ENCODE measurements around the gene PDGFC. TPM values are rescaled to one million over a fixed set of nuclear protein-coding genes. Genes with fewer than 3 reads are reported as not detected.

Gene PDGFC
- total RNA-seq, 1 donor from 2014 or later = 82.5 TPM

DNA sequence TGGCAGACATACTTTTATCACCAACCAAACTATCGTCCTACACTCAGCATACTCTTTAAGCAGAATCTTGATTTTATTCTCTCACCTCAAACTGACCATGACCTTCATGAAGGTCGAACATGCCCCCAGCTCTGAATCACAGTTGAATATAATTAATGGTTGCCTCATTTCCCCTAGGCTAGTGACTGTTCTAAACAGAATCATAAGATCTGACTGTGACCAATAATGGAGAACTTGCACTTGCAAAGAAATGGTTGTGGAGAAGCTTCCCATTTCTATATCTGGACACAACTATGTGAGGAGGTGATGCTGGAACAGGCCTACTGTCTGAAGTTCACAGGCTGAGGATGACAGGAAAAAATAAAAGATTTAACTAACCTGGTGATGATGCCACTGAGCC, 85.1 kb downstream of the PDGFC start:
- DNase-seq (ENCODE audit: low read depth) = no peak
- Histone ChIP-seq H3K36me3 (ENCODE audit: control insufficient read depth, insufficient read depth, low read length) (no peaks in the 10 kb centered on the region), H3K27me3 (ENCODE audit: control insufficient read depth, insufficient read depth, low read length) (no peaks in the 10 kb centered on the region), H3K4me3 (ENCODE audit: low read depth, low read length) (no peak overlapping the region)
- TF ChIP-seq, protein P1, sequence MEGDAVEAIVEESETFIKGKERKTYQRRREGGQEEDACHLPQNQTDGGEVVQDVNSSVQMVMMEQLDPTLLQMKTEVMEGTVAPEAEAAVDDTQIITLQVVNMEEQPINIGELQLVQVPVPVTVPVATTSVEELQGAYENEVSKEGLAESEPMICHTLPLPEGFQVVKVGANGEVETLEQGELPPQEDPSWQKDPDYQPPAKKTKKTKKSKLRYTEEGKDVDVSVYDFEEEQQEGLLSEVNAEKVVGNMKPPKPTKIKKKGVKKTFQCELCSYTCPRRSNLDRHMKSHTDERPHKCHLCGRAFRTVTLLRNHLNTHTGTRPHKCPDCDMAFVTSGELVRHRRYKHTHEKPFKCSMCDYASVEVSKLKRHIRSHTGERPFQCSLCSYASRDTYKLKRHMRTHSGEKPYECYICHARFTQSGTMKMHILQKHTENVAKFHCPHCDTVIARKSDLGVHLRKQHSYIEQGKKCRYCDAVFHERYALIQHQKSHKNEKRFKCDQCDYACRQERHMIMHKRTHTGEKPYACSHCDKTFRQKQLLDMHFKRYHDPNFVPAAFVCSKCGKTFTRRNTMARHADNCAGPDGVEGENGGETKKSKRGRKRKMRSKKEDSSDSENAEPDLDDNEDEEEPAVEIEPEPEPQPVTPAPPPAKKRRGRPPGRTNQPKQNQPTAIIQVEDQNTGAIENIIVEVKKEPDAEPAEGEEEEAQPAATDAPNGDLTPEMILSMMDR (IDR thresholded peaks at IDR 0.05; ENCODE audit: insufficient read depth, low read length, poor library complexity, severe bottlenecking) = no peak

DNA sequence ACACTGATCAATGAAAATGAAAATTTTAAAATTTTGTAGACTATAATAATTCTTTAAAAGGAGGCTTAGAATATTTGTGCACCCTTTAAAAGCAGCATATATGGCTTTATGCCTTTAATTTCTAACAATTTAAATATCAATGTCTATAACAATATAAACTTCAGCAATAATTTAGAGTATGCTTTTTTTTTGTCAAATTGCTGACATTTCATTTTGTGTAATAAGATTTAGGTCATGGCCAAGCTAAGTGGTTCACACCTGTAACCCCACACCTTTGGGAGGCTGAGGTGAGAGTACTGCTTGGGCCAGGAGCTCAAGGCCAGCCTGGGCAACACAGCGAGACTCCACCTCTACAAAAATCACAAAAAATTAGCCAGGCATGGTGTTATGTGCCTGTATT, 86.2 kb downstream of the PDGFC start:
- DNase-seq (ENCODE audit: low read depth) = no peak
- no peak overlapping the region for H3K4me3 ChIP-seq (ENCODE audit: low read depth, low read length)
- H3K27me3 ChIP-seq (ENCODE audit: control insufficient read depth, insufficient read depth, low read length) = no peaks in the 10 kb centered on the region
- TF ChIP-seq, protein P1 (IDR thresholded peaks at IDR 0.05; ENCODE audit: insufficient read depth, low read length, poor library complexity, severe bottlenecking) = no peak
- no peaks in the 10 kb centered on the region for H3K36me3 ChIP-seq (ENCODE audit: control insufficient read depth, insufficient read depth, low read length)

DNA sequence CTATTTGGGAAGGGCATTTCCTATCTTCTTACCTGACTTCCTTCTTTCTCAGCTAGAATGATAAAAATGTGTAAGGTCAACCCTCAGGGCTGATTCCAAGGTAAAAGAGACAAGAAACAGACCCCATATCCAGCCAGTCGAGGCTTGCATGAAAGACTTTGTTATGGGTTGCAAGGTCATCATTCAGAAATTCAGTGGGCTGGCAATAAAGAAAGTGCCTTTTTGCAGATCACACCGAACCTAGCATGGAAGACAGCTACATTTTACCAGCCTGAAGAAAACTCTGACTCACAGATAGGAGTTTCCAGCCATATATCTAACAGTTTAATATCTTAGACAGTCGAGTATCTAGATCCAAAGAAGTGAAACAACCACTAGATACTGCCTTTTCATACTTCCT, 87.4 kb downstream of the PDGFC start:
- DNase-seq (ENCODE audit: low read depth) = no peak
- TF ChIP-seq, protein P1 (IDR thresholded peaks at IDR 0.05; ENCODE audit: insufficient read depth, low read length, poor library complexity, severe bottlenecking) = no peak
- Histone ChIP-seq H3K36me3 (ENCODE audit: control insufficient read depth, insufficient read depth, low read length) (no peaks in the 10 kb centered on the region), H3K27me3 (ENCODE audit: control insufficient read depth, insufficient read depth, low read length) (no peaks in the 10 kb centered on the region), H3K4me3 (ENCODE audit: low read depth, low read length) (no peak overlapping the region)

DNA sequence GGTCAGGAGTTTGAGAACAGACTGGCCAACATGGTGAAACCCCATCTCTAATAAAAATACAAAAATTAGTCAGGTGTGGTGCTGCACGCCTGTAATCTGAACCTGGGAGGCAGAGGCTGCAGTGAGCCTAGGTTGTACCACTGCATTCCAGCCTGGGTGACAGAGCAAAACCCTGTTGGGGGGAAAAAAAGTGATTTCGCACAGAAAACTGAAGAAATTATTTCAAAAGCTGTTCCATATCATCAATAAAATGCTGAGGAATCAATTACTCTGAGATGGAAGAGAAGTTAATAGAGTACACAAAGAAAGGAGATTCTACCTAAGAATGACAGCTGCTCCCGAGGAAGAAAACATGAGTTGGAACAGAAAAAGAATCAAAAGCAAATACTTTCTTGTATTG, 95.9 kb downstream of the PDGFC start:
- Histone ChIP-seq H3K36me3 (ENCODE audit: control insufficient read depth, insufficient read depth, low read length) (no peaks in the 10 kb centered on the region), H3K4me3 (ENCODE audit: low read depth, low read length) (no peak overlapping the region), H3K27me3 (ENCODE audit: control insufficient read depth, insufficient read depth, low read length) (no peaks in the 10 kb centered on the region)
- DNase-seq (ENCODE audit: low read depth) = no peak
- TF ChIP-seq, protein P1 (IDR thresholded peaks at IDR 0.05; ENCODE audit: insufficient read depth, low read length, poor library complexity, severe bottlenecking) = no peak

DNA sequence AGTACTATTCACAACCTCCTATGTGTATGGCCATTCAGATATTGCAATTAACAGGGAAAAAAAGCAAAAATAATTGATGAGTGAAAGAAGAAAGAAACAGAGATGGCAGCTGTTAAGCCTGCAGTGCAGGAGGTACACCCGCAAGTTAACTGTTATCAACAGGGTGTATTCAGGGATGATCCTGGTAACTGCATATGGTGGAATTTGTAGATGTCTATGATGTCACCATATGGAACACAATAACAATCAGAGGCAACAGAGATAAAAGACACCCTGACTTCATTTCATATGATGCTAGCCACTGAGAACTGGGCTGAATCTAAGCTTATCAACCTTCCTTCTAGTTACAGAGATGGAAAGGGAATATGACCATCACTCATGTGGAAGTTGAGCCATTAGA, 96.5 kb downstream of the PDGFC start:
- Histone ChIP-seq H3K27me3 (ENCODE audit: control insufficient read depth, insufficient read depth, low read length) (no peaks in the 10 kb centered on the region), H3K4me3 (ENCODE audit: low read depth, low read length) (no peak overlapping the region), H3K36me3 (ENCODE audit: control insufficient read depth, insufficient read depth, low read length) (no peaks in the 10 kb centered on the region)
- TF ChIP-seq, protein P1 (IDR thresholded peaks at IDR 0.05; ENCODE audit: insufficient read depth, low read length, poor library complexity, severe bottlenecking) = no peak
- no peak for DNase-seq (ENCODE audit: low read depth)

DNA sequence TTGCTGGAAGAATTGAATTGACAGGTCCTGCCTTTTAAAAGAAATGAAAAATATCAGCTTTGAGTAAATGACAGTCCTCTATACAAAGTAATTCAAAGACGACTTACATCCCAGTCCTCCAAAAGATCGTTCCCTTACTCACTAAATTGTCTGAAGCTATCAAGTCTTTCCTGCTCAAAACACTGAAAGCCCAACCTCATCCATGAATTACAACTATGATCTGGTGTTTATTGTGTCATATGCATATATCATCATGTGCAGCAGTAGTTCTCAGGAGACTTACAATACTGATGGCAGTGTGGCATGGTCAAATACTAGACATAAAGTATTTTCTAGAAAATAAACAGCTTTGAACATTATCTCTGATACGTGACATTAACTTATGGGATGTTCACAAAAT, 97.8 kb downstream of the PDGFC start:
- DNase-seq (ENCODE audit: low read depth) = no peak
- TF ChIP-seq, protein P1 (IDR thresholded peaks at IDR 0.05; ENCODE audit: insufficient read depth, low read length, poor library complexity, severe bottlenecking) = no peak
- H3K36me3 ChIP-seq (ENCODE audit: control insufficient read depth, insufficient read depth, low read length) = no peaks in the 10 kb centered on the region
- H3K27me3 ChIP-seq (ENCODE audit: control insufficient read depth, insufficient read depth, low read length) = no peaks in the 10 kb centered on the region
- H3K4me3 ChIP-seq (ENCODE audit: low read depth, low read length) = no peak overlapping the region
